Left renal pelvis (tissue), 4 donors: ENCODE measurements around the gene C19orf33. TPM values are rescaled to one million over a fixed set of nuclear protein-coding genes. Genes with fewer than 3 reads are reported as not detected.
"Not testable (repeated sequence)": the region's sequence is repeated elsewhere in the genome, so short reads cannot be mapped to it uniquely, and the experiment has no call there.

ENCODE experiments used
- DNase-seq, 4 donors: peaks; one replicate each; pipeline ENCODE4 v3.0.0-alpha.2; 2013; ENCODE audit warnings: low read depth in 4 of 4, low spot score in 3 of 4
- polyA plus RNA-seq, 4 donors: library from polyadenylated mRNA; unstranded; fragments of 120-200 nt; gene quantifications; one replicate each; pipeline ENCODE4 v1.2.1, GENCODE V29; 2013; ENCODE audit not compliant: insufficient read length in 4 of 4

The C19orf33 gene
- 10 to 100 TPM in 2 of 4 donors, 1 to 10 TPM in 2; 7.1 to 20.6 (median 11.5) TPM for polyA plus RNA-seq

- DNase-seq = no peak
These were observed at the start of gene C19orf33 for GRCh38 chr19:38303517-38304351. TSS of gene C19orf33 (plus strand) at chr19:38304251. CDS start at chr19:38304262, 11 bp downstream.

GRCh38 chr19:38255383-38256014 is 48.6 kb upstream of the C19orf33 start:
- DNase-seq = no peak

DNA sequence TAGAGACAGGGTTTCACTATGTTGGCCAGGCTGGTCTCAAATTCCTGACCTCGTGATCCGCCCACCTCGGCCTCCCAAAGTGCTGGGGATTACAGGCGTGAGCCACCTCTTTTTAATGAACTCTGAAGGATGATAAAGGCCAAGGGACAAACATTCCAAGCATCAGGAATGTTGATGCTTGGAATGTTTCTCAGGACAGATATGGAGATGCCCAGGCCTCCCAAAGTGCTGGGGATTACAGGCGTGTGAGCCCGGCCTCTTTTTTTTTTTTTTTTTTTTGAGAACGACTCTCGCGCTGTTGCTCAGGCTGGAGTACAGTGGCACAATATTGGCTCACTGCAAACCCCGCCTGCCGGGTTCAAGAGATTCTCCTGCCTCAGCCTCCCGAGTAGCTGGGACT is 42.1 kb upstream of the C19orf33 start:
- DNase-seq = not testable (repeated sequence)

- no peak for DNase-seq
These were observed 41.3 kb upstream of the C19orf33 start for GRCh38 chr19:38262585-38263268.

DNA sequence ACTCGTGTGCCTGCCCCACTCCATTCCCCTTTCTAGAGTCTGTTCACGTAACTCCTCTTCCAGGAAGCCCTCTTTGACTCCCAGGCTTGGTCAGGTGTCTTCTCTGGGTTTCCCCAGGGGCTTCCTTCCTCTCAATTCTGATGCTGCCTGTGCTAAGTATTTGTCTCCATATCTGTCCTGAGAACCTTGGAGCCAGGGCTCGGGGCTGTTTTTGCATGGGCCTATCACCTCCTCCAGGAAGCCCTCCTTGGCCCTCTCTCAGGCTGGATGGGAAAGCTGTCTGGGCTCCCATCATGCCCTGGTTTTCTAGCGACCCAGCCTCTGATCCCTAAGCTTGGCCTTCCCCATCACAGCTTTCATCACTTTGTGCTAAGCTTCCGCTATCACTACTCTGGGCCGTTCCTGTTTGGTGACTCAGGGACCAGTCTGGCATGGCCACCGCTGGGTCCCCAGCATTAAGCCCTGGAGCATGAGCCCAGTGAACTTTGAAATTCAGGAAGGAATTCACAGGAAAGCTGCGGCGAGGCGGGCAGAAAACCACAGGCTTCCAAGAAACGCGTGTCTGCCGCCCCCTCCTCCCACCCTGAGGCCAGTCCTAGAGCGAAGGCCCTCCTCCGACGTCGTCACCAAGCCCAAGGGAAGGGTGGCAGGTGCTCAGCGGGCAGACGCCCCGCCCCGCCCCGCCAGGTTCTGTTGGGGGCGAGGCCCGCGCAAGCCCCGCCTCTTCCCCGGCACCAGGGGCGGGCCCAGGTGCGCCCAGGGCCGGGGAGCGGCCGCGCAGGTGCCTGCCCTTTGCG is 40.2 kb upstream of the C19orf33 start:
- DNase-seq = no peak

- DNase-seq = no peak
These were observed 39.4 kb upstream of the C19orf33 start, which contains the start of gene SPINT2 for GRCh38 chr19:38264486-38265212. TSS of gene SPINT2 (plus strand) at chr19:38264573. CDS start at chr19:38264893, 320 bp downstream.

DNA sequence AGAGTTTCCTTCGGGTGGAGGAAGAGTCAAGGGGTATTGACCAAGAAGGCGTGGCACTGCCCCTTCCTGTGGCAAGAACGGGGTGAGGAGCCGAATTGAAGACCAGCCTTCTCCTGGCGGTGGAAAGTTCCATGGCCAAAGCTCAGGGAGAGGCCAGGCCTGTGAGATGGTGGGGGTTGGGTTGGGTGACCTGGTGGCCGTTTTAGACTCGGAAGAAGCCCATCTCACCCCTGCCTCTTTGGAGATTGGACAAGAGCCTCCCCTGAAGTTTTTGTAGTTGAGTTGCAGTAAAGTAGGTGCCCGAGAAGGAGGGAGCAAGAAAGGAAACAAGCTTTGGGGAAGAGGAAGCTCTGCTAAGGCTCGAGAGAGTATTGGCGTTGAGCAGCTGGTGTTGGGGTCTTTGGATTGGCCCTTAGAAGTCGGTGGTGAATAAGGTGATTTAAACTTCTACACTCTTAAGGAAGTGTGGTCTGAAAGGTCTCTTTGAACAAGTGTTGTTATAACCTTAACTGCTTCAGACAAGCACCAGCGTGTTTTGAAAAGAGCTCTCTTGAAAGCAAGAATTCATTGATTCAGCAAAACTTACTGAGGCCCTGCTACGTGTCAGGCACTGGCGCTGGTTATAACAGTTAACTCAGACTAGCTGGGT is 38.7 kb upstream of the C19orf33 start:
- DNase-seq = no peak

- no peak for DNase-seq
These were observed 38.1 kb upstream of the C19orf33 start for GRCh38 chr19:38265921-38266429.

- DNase-seq = no peak
These were observed 37.0 kb upstream of the C19orf33 start for GRCh38 chr19:38266981-38267597.

- DNase-seq = no peak
These were observed 36.1 kb upstream of the C19orf33 start for GRCh38 chr19:38267761-38268483.

GRCh38 chr19:38268539-38268938 is 35.5 kb upstream of the C19orf33 start:
- DNase-seq = no peak

DNA sequence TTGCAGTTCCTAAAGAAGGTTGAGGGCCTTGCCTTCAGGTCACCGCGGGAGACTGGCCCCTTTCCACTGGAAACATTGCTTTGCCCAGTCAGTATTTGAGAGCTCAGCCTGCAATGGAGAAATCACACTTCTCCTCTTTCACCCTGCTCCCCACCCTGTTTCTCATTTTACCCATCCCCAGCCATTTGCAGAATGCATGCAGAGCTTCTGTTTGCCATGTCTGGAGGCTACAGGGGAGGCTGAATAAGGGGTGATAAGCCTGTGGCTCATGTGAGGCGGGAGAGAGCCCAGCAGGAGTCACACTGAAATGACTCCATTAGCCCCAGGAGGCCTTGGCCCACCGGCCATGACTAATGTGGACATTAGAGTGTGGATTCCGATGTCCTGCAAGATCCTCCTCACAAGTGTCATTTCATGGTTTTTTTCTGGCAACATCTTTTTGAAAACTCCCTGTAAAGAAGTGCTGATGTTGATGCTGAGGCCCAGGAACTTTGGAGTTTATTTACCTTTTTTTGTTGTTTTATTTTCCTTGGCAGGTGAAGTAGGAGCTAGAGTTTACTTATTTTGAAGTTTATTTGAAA is 33.4 kb upstream of the C19orf33 start:
- DNase-seq = no peak

GRCh38 chr19:38273499-38273898 is 30.6 kb upstream of the C19orf33 start:
- DNase-seq = no peak

- no peak for DNase-seq
These were observed 29.3 kb upstream of the C19orf33 start for GRCh38 chr19:38274739-38275138.

DNA sequence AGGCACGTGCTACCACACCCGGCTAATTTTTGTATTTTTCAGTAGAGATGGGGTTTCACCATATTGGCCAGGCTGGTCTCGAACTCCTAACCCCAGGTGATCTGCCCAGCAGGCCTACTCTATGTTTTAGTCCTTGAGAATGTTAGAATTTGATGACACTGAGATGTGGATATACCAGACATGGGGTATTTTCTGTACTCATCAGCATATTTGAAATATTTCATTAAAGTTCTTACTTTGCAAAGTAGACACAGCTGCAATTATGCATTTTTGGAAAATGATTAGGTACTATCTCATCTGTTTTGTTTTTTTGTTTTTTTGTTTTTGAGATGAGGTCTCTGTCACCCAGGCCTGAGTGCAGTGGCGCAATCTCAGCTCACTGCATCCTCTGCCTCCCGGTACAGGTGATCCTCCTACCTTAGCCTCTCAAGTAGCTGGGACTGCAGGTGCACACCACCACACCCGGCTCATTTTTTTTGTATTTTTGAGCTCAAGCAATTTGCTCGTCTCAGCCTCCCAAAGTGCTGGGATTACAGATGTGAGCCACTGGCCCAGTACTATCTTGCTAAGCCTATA is 27.0 kb upstream of the C19orf33 start:
- DNase-seq = no peak

GRCh38 chr19:38277549-38277948 is 26.5 kb upstream of the C19orf33 start:
- DNase-seq = no peak

- DNase-seq = no peak
These were observed 25.9 kb upstream of the C19orf33 start for GRCh38 chr19:38277969-38278680.
